HepG2 (cell line): ENCODE measurements around the gene PLEKHG4. TPM values are rescaled to one million over a fixed set of nuclear protein-coding genes. Genes with fewer than 3 reads are reported as not detected.

Experiments
- ATAC-seq: fragments of 200-7000 bp; cut with Tn5 transposase; 3 replicates; pipeline ENCODE4 v1.9.1; 2020; ENCODE audit warnings: mild to moderate bottlenecking, moderate library complexity
- BruUV-seq: library from RNA; stranded (reverse); fragments of 400-500 nt; replicated peaks from 2 replicates; lab custom pipeline; 2021; lab: Mats Ljungman, UMichigan
- CTCF ChIA-PET: fragments of 300-600 bp; formaldehyde crosslinking; extraction: SDS; loops from one replicate; lab custom pipeline; 2021; ENCODE audit warnings: low total read pairs, inconsistent platforms, low intra/inter-chr PET ratio; lab: Yijun Ruan, JAX
- POLR2A ChIA-PET: fragments of 350-600 bp; sonication (Branson Sonifier 250); formaldehyde crosslinking; loops from one replicate; lab custom pipeline; 2020; ENCODE audit warnings: antibody characterized with exemption, inconsistent platforms; lab: Yijun Ruan, JAX
- DNase-seq: peaks from one replicate; pipeline ENCODE4 v3.0.0-alpha.2; 2015; ENCODE audit warnings: low spot score
- FAIRE-seq: peaks from 3 replicates; lab custom pipeline; 2011; peaks lifted over from hg19 to GRCh38; lab: Jason Lieb, UNC
- H2AFZ ChIP-seq: one replicate; pipeline ENCODE4 v1.6.1; 2011; ENCODE audit warnings: low read length, inconsistent platforms
- H3K27ac ChIP-seq: fragments of 300-600 bp; 3 replicates; pipeline ENCODE4 v1.8.0; 2011; ENCODE audit warnings: mixed run types, mild to moderate bottlenecking, mixed read lengths, low read length, inconsistent platforms; ENCODE audit not compliant: insufficient read depth; ENCODE audit errors: extremely low read length
- H3K27me3 ChIP-seq, 2 experiments: fragments of 200-600 bp in 1 of 2; 2 replicates in 1 of 2; 3 replicates in 1 of 2; pipeline versions ENCODE4 v1.6.0 to v1.8.0; 2011; ENCODE audit warnings: low read length in 2 of 2, mild to moderate bottlenecking in 2 of 2, moderate library complexity in 2 of 2, inconsistent platforms in 1 of 2; ENCODE audit not compliant: insufficient read depth in 2 of 2, control insufficient read depth in 1 of 2
- H3K36me3 ChIP-seq, 2 experiments: fragments of 200-600 bp in 1 of 2; replicated peaks in 1 of 2; 2 replicates in 1 of 2; 3 replicates in 1 of 2; pipeline versions ENCODE4 v1.5.1 to v1.8.0; 2011; ENCODE audit warnings: low read length in 2 of 2, inconsistent platforms in 1 of 2; ENCODE audit not compliant: insufficient read depth in 2 of 2, control insufficient read depth in 1 of 2
- H3K4me1 ChIP-seq: 2 replicates; pipeline ENCODE4 v1.5.1; 2012; ENCODE audit warnings: low read length, inconsistent platforms; ENCODE audit not compliant: insufficient read depth
- H3K4me2 ChIP-seq: 2 replicates; pipeline ENCODE4 v1.6.0; 2011; ENCODE audit warnings: low read depth, low read length, inconsistent platforms
- H3K4me3 ChIP-seq, 3 experiments: fragments of 200-600 bp in 1 of 3; sonication (generic), shearing (Covaris generic) in 1 of 3; replicated peaks in 1 of 3; 2 replicates each; pipeline ENCODE4 v1.5.1; 2011 to 2016; ENCODE audit warnings: low read length in 3 of 3, inconsistent platforms in 2 of 3, low read depth in 2 of 3, mild to moderate bottlenecking in 2 of 3, control low read depth in 1 of 3, mixed read lengths in 1 of 3; ENCODE audit not compliant: insufficient read depth in 1 of 3
- H3K79me2 ChIP-seq: one replicate; pipeline ENCODE4 v1.6.1; 2011; ENCODE audit warnings: low read length, inconsistent platforms; ENCODE audit not compliant: insufficient read depth
- H3K9ac ChIP-seq: 2 replicates; pipeline ENCODE4 v1.6.0; 2011; ENCODE audit warnings: mild to moderate bottlenecking, low read depth, low read length, inconsistent platforms; ENCODE audit not compliant: insufficient read depth
- H3K9me3 ChIP-seq: 2 replicates; pipeline ENCODE4 v1.5.1; 2012; ENCODE audit warnings: mild to moderate bottlenecking, low read length
- H4K20me1 ChIP-seq: 2 replicates; pipeline ENCODE4 v1.6.0; 2011; ENCODE audit warnings: inconsistent platforms, mild to moderate bottlenecking, low read length, moderate library complexity; ENCODE audit not compliant: insufficient read depth
- AHR ChIP-seq: IDR thresholded peaks from 2 replicates; pipeline ENCODE4 v1.6.1; 2018; ENCODE audit warnings: missing genetic modification reagents, missing compliant biosample characterization
- CCAR2 ChIP-seq: fragments of 200-400 bp; formaldehyde crosslinking; optimal IDR thresholded peaks from 2 replicates; pipeline ENCODE3; 2018; ENCODE audit warnings: low read depth, mild to moderate bottlenecking, low read length, moderate library complexity
- E2F5 ChIP-seq: sonication (generic); formaldehyde crosslinking; conservative IDR thresholded peaks from 2 replicates; pipeline ENCODE4 v1.4.0; 2020; ENCODE audit warnings: missing genetic modification reagents
- GATAD2A ChIP-seq: IDR thresholded peaks from 2 replicates; pipeline ENCODE4 v1.6.1; 2016
- HOXA5 ChIP-seq: sonication (generic); formaldehyde crosslinking; IDR thresholded peaks from 2 replicates; pipeline ENCODE4 v1.4.0; 2020; ENCODE audit warnings: missing genetic modification reagents
- RNF2 ChIP-seq: fragments of 450-650 bp; conservative IDR thresholded peaks from 2 replicates; pipeline ENCODE4 v1.6.1; 2016; ENCODE audit warnings: low read depth
- ZFP36 ChIP-seq: fragments of 150-350 bp; IDR thresholded peaks from 2 replicates; pipeline ENCODE4 v1.6.1; 2018; ENCODE audit warnings: borderline replicate concordance, low read length, low read depth; ENCODE audit not compliant: partially characterized antibody
- ZNF639 ChIP-seq: conservative IDR thresholded peaks from 2 replicates; pipeline ENCODE4 v1.6.1; 2018; ENCODE audit warnings: missing genetic modification reagents
- WGBS: methylation state at CpG from one replicate; pipeline ENCODE4 v1.1.6; 2017; ENCODE audit warnings: low lambda C conversion rate; 5-methylcytosine and 5-hydroxymethylcytosine counted together
- in situ Hi-C: cut with HindIII; loops from 2 replicates; pipeline ENCODE4 v1.10.0; 2017; ENCODE audit warnings: low pct_unique_long_range_greater_than_20kb; ENCODE audit not compliant: extremely low pct_ligation_motif_present
- intact Hi-C: fragments of 100-400 bp; cut with micrococcal nuclease; formaldehyde crosslinking; loops from one replicate; pipeline ENCODE4 v1.10.0; 2022; ENCODE audit not compliant: unreplicated experiment
- polyA plus RNA-seq, 8 experiments: library from polyadenylated mRNA; depleted of rRNA in 3 of 8; stranded (reverse) in 7 of 8; unstranded in 1 of 8; fragments of >200 nt; fragmentation: Illumina TruSeq in 4 of 8; extraction: Trizol in 4 of 8; gene quantifications; 2 replicates each; pipeline versions ENCODE4 v1.2.1 to v1.2.3, GENCODE V29; 2011 to 2016; ENCODE audit warnings: low read depth in 4 of 8, missing spikeins in 1 of 8, mixed read lengths in 1 of 8; ENCODE audit not compliant: insufficient read depth in 1 of 8
- total RNA-seq, 5 experiments: library from RNA; depleted of rRNA; stranded (reverse); fragments of >200 nt; fragmentation: Illumina TruSeq; extraction: Trizol; gene quantifications; 2 replicates each; pipeline ENCODE4 v1.2.3, GENCODE V29; 2016; ENCODE audit warnings: low read depth in 1 of 5
- TF ChIP-seq, protein P1 (sequence below): sonication (generic); formaldehyde crosslinking; IDR thresholded peaks from 2 replicates; pipeline ENCODE4 v1.5.0; 2020; ENCODE audit warnings: missing genetic modification reagents
- TF ChIP-seq, protein P2 (sequence below): sonication (generic); formaldehyde crosslinking; IDR thresholded peaks from 2 replicates; pipeline ENCODE4 v1.5.0; 2020; ENCODE audit warnings: mild to moderate bottlenecking, missing genetic modification reagents, borderline replicate concordance
- TF ChIP-seq, protein P3 (sequence below): sonication (generic); formaldehyde crosslinking; IDR thresholded peaks from 2 replicates; pipeline ENCODE4 v1.5.0; 2020; ENCODE audit warnings: mild to moderate bottlenecking, missing genetic modification reagents, borderline replicate concordance

The PLEKHG4 gene
- total and polyA plus RNA-seq, 2 of the 13 experiments (the other 11 are each of a cell fraction or from before 2014, with no cell fraction given), result 7.1 to 13.6 TPM

DNA sequence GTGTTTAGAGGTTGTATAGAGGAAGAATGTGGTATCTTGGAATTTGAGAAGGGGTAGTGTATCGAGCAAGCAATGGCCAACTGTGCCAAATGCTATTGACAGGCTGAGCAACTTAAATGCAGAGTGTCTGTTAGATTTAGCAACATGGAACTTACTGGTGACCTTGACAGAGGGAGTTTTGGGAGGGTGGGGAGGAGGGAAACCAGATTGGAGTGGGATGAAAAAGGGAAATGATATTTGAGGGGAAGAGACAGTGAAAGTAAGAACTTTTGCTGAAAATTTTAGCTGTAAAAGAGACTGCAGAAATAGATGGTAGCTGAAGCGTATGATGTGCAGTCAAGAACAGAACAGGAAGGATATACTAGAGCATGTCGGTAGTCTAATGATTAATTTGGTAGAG is 48.4 kb downstream of the PLEKHG4 start:
- no TSS peak for BruUV-seq
- whole genome bisulfite sequencing, result 37% methylated on average over 3 of the region's 3 CpGs

More for the DNA sequence above, 48.4 kb downstream of the PLEKHG4 start:
- ChIA-PET POLR2A (no interaction called here), CTCF (interaction anchor here (1.4 to 2.8 kb wide), 2 partner anchors 65 to 138 kb away, joined by 10 to 13 read pairs; partner anchors contain the start of gene TPPP3)
- Histone ChIP-seq H3K9ac (no peak overlapping the region), H3K9me3 (no peaks in the 10 kb centered on the region), H3K4me1 (peaks cover 23% of the 10 kb centered on the region), H3K36me3 (no peaks in the 10 kb centered on the region), H3K27ac (no peak overlapping the region), H3K4me3 (no peak overlapping the region), H2AFZ (no peak overlapping the region), H4K20me1 (no peaks in the 10 kb centered on the region), H3K79me2 (no peaks in the 10 kb centered on the region), H3K4me2 (no peak overlapping the region), H3K27me3 (peaks cover 0 to 3% of the 10 kb centered on the region in 2 experiments; a peak in 3 of 5 replicates)
- no peak for FAIRE-seq
- in situ Hi-C loops, result no loop called here
- no peak for TF ChIP-seq GATAD2A
- no peak for TF ChIP-seq ZFP36
- TF ChIP-seq, protein P1, sequence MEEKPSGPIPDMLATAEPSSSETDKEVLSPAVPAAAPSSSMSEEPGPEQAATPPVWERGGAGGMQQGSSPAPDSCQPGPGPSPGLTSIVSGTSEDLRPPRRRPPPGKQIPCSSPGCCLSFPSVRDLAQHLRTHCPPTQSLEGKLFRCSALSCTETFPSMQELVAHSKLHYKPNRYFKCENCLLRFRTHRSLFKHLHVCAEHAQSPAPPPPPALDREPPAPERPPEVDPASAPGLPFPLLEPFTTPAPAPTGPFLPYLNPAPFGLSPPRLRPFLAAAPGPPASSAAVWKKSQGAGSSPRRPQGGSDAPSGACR (CRISPR knock-in tag), result no peak
- TF ChIP-seq RNF2, result no peak
- TF ChIP-seq AHR (CRISPR knock-in tag), result no peak
- no peak for TF ChIP-seq HOXA5 (CRISPR knock-in tag)
- TF ChIP-seq CCAR2, result no peak
- TF ChIP-seq, protein P2, sequence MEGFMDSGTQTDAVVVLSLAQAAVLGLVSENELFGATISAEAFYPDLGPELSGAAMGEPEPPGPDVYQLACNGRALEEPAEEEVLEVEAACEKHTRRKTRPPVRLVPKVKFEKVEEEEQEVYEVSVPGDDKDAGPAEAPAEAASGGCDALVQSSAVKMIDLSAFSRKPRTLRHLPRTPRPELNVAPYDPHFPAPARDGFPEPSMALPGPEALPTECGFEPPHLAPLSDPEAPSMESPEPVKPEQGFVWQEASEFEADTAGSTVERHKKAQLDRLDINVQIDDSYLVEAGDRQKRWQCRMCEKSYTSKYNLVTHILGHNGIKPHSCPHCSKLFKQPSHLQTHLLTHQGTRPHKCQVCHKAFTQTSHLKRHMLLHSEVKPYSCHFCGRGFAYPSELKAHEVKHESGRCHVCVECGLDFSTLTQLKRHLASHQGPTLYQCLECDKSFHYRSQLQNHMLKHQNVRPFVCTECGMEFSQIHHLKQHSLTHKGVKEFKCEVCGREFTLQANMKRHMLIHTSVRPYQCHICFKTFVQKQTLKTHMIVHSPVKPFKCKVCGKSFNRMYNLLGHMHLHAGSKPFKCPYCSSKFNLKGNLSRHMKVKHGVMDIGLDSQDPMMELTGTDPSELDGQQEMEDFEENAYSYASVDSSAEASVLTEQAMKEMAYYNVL (CRISPR knock-in tag), result no peak
- TF ChIP-seq, protein P3, sequence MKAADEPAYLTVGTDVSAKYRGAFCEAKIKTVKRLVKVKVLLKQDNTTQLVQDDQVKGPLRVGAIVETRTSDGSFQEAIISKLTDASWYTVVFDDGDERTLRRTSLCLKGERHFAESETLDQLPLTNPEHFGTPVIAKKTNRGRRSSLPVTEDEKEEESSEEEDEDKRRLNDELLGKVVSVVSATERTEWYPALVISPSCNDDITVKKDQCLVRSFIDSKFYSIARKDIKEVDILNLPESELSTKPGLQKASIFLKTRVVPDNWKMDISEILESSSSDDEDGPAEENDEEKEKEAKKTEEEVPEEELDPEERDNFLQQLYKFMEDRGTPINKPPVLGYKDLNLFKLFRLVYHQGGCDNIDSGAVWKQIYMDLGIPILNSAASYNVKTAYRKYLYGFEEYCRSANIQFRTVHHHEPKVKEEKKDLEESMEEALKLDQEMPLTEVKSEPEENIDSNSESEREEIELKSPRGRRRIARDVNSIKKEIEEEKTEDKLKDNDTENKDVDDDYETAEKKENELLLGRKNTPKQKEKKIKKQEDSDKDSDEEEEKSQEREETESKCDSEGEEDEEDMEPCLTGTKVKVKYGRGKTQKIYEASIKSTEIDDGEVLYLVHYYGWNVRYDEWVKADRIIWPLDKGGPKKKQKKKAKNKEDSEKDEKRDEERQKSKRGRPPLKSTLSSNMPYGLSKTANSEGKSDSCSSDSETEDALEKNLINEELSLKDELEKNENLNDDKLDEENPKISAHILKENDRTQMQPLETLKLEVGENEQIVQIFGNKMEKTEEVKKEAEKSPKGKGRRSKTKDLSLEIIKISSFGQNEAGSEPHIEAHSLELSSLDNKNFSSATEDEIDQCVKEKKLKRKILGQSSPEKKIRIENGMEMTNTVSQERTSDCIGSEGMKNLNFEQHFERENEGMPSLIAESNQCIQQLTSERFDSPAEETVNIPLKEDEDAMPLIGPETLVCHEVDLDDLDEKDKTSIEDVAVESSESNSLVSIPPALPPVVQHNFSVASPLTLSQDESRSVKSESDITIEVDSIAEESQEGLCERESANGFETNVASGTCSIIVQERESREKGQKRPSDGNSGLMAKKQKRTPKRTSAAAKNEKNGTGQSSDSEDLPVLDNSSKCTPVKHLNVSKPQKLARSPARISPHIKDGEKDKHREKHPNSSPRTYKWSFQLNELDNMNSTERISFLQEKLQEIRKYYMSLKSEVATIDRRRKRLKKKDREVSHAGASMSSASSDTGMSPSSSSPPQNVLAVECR (CRISPR knock-in tag), result no peak
- TF ChIP-seq E2F5 (CRISPR knock-in tag), result no peak
- no peak for TF ChIP-seq ZNF639 (CRISPR knock-in tag)
- DNase-seq, result no peak
- no peak for ATAC-seq
- intact Hi-C loops, result loop anchor here (2.0 kb wide), 2 partner anchors 65 to 89 kb away; partner anchors contain the start of genes TPPP3 and ZDHHC1
